ENCODE measurements around the gene DNAJB1. TPM values are rescaled to one million over a fixed set of nuclear protein-coding genes. Genes with fewer than 3 reads are reported as not detected.

The DNAJB1 gene
- total RNA-seq, 1 experiment from 2014 or later = 77.7 TPM

DNA sequence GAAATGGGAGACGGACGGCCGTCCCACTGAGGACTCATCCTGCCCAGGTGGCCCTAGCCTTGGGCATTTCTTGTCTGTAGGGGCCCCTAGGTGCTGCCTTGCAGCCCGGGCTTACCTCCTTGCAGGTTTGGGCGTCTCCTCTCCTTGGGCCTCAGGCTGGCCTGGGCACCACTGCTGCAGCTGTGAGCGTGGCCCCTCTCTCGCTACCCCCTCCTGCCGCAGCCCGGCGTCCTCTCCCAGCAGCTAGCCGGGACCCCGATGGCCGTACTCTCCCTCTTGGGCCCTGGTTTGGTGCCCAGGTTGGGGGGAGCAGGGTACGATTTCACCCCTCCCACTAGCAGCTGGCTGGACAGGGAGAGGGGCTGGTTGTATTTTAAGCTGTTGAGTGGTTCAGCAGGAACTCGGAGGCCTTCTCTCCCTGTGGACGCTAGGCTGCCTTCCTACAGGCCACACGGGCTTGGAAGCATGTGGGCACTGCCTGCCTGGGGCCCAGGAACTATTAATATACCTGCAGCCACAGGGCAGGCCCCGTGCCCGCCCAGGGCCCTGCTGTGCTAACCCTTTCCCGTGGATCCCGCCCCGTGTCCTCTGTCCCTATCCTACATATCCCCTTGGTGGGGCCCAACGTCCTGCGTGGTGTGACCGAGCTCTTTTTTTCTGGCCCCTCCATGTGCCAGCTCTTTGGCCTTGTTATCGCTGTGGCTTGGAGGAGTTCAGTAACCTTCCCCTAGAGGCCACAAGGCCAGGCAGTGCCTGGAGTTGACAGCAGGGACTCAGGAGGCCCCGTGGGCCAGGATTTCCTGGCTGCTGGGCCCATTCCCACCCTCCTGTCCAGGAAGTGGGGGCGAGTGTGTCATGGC lies 41.9 kb upstream of the DNAJB1 start:
- no peak overlapping the region for H3K56ac ChIP-seq (ENCODE audit: insufficient read length, low read depth, low read length)
- H3K27me3 Mint-ChIP-seq (ENCODE audit: low read depth) = no peaks in the 10 kb centered on the region
- no peak overlapping the region; the same call in 1 of the 2 replicates for H3K14ac ChIP-seq (ENCODE audit: insufficient read depth, low read length)
- no peak overlapping the region for H3K27ac ChIP-seq (ENCODE audit: insufficient read length, low read depth, low read length)
- peak overlapping the region; percentile 90 to 96 (median 94); a peak in 6 of 7 replicates for H3K27ac Mint-ChIP-seq
- peaks cover 9% of the 10 kb centered on the region for H3K79me1 ChIP-seq (ENCODE audit: insufficient read depth, low read depth, low read length, poor library complexity, severe bottlenecking)
- no peaks in the 10 kb centered on the region for H3K27me3 ChIP-seq (ENCODE audit: insufficient read depth, low read length)
- H2BK20ac ChIP-seq (ENCODE audit: low read depth, low read length, poor library complexity, severe bottlenecking) = no peak overlapping the region
- H2BK5ac ChIP-seq (ENCODE audit: insufficient read length, low read length) = no peak overlapping the region
- peaks cover 1% of the 10 kb centered on the region; the same call in 1 of the 2 replicates for H3K79me2 ChIP-seq (ENCODE audit: insufficient read depth, low read length)
- no peak overlapping the region for H4K8ac ChIP-seq (replicated peaks; ENCODE audit: insufficient read length, low read depth, low read length)
- no peak overlapping the region for H3K4ac ChIP-seq (ENCODE audit: low read depth, low read length)
- H3K9me3 Mint-ChIP-seq = no peaks in the 10 kb centered on the region
- no peak overlapping the region for H2BK120ac ChIP-seq (ENCODE audit: low read depth, low read length, poor library complexity, severe bottlenecking)
- no peak overlapping the region for H2BK15ac ChIP-seq (ENCODE audit: low read depth, low read length)
- no CpG with 5 or more reads among the region's 28 CpGs for WGBS (ENCODE audit: extremely low coverage, insufficient read length, low lambda C conversion rate)
- no peak overlapping the region for H2BK12ac ChIP-seq (ENCODE audit: insufficient read length, low read depth, low read length)
- TF ChIP-seq, protein P1, sequence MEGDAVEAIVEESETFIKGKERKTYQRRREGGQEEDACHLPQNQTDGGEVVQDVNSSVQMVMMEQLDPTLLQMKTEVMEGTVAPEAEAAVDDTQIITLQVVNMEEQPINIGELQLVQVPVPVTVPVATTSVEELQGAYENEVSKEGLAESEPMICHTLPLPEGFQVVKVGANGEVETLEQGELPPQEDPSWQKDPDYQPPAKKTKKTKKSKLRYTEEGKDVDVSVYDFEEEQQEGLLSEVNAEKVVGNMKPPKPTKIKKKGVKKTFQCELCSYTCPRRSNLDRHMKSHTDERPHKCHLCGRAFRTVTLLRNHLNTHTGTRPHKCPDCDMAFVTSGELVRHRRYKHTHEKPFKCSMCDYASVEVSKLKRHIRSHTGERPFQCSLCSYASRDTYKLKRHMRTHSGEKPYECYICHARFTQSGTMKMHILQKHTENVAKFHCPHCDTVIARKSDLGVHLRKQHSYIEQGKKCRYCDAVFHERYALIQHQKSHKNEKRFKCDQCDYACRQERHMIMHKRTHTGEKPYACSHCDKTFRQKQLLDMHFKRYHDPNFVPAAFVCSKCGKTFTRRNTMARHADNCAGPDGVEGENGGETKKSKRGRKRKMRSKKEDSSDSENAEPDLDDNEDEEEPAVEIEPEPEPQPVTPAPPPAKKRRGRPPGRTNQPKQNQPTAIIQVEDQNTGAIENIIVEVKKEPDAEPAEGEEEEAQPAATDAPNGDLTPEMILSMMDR (conservative IDR thresholded peaks at IDR 0.05) = no peak
- no peak overlapping the region for H3K4me2 ChIP-seq (ENCODE audit: insufficient read depth, insufficient read length, low read length)
- DNase-seq = peak; percentile 30
- no peak overlapping the region for H3T11ph ChIP-seq (ENCODE audit: low read length)
- no peaks in the 10 kb centered on the region for H3K9me3 ChIP-seq (ENCODE audit: control insufficient read depth, low read depth, low read length)
- no peaks in the 10 kb centered on the region for H4K20me1 ChIP-seq (ENCODE audit: control insufficient read depth, insufficient read depth, insufficient read length)
- no peak overlapping the region for H4K91ac ChIP-seq (ENCODE audit: insufficient read length, low read depth, low read length)
- H3K23ac ChIP-seq (ENCODE audit: insufficient read length, low read depth, low read length) = no peak overlapping the region
- no peak overlapping the region; a peak in 1 of 5 replicates for H3K4me3 Mint-ChIP-seq
- no peak overlapping the region for H4K5ac ChIP-seq (ENCODE audit: insufficient read length, low read depth, low read length)
- no peaks in the 10 kb centered on the region; the same call in 1 of the 2 replicates for H3K4me1 ChIP-seq (ENCODE audit: insufficient read depth, low read length)
- H3K18ac ChIP-seq (ENCODE audit: insufficient read length, low read depth, low read length) = no peak overlapping the region
- H3K36me3 Mint-ChIP-seq (ENCODE audit: insufficient read depth in 1 of 3, low read depth in 3 of 3) = peaks cover 2 to 5% (median 3%) of the 10 kb centered on the region in 3 experiments; a peak in 5 of 7 replicates
- H3K23me2 ChIP-seq (ENCODE audit: insufficient read length, low read depth, low read length, poor library complexity, severe bottlenecking) = no peaks in the 10 kb centered on the region
- H3K9ac ChIP-seq (ENCODE audit: extremely low read depth, insufficient read length, low read length) = no peak overlapping the region
- H3K4me1 Mint-ChIP-seq = peaks cover 36 to 52% of the 10 kb centered on the region in 2 experiments
- H2AK5ac ChIP-seq (ENCODE audit: insufficient read length, low read length) = no peak overlapping the region
- H2AFZ ChIP-seq (ENCODE audit: low read length) = no peak overlapping the region

Data from H9 (cell line).